HEK293 (cell line): ENCODE data around the gene SMAD2.

Experiments used
- CTCF ChIA-PET: fragments of 350-600 bp; formaldehyde crosslinking; extraction: SDS; loops from one replicate; lab custom pipeline; 2021; ENCODE audit warnings: antibody characterized with exemption; lab: Yijun Ruan, JAX
- POLR2A ChIA-PET: fragments of 300-600 bp; formaldehyde crosslinking; extraction: SDS; loops from one replicate; lab custom pipeline; 2020; ENCODE audit warnings: antibody characterized with exemption, inconsistent platforms; lab: Yijun Ruan, JAX
- H3K27ac ChIP-seq: fragments of 200-500 bp; sonication (Bioruptor generic); 2 replicates; pipeline ENCODE4 v1.5.1; 2014; ENCODE audit warnings: low read depth, low read length, control low read depth, inconsistent platforms; ENCODE audit errors: extremely low read depth
- H3K36me3 ChIP-seq, 2 experiments: fragments of 200-500 bp in 1 of 2; sonication (Bioruptor generic) in 1 of 2; 1 replicate in 1 of 2; 2 replicates in 1 of 2; pipeline ENCODE4 v1.5.1; 2014 to 2017; ENCODE audit warnings: inconsistent platforms in 2 of 2, low read length in 2 of 2; ENCODE audit not compliant: control insufficient read depth in 2 of 2, insufficient read depth in 1 of 2
- H3K4me1 ChIP-seq: fragments of 200-500 bp; sonication (Bioruptor generic); 2 replicates; pipeline ENCODE4 v1.5.1; 2014; ENCODE audit warnings: mild to moderate bottlenecking, low read length, inconsistent platforms; ENCODE audit not compliant: control insufficient read depth, insufficient read depth
- H3K4me3 ChIP-seq: 2 replicates; pipeline ENCODE4 v1.5.1; 2011; ENCODE audit warnings: low read depth, mild to moderate bottlenecking, control low read depth, low read length, moderate library complexity
- H3K9me3 ChIP-seq: fragments of 200-500 bp; sonication (Bioruptor generic); 2 replicates; pipeline ENCODE4 v1.5.1; 2014; ENCODE audit warnings: low read depth, low read length, inconsistent platforms; ENCODE audit not compliant: control insufficient read depth, insufficient read depth
- EGR2 ChIP-seq: fragments of 450-650 bp; formaldehyde crosslinking; IDR thresholded peaks from 2 replicates; pipeline ENCODE4 v1.5.1; 2016; ENCODE audit warnings: low read depth, missing biosample characterization, missing genetic modification characterization
- FEZF1 ChIP-seq: fragments of 450-650 bp; formaldehyde crosslinking; IDR thresholded peaks from 2 replicates; pipeline ENCODE4 v1.5.1; 2016; ENCODE audit warnings: missing biosample characterization, missing genetic modification characterization
- HOXA7 ChIP-seq: sonication (generic); formaldehyde crosslinking; IDR thresholded peaks from 2 replicates; pipeline ENCODE4 v1.8.1; 2022; ENCODE audit warnings: missing genetic modification reagents, borderline replicate concordance
- HOXC10 ChIP-seq: sonication (generic); formaldehyde crosslinking; IDR thresholded peaks from 2 replicates; pipeline ENCODE4 v1.8.1; 2023; ENCODE audit warnings: mild to moderate bottlenecking, missing genetic modification reagents
- KLF16 ChIP-seq: fragments of 450-650 bp; formaldehyde crosslinking; IDR thresholded peaks from 2 replicates; pipeline ENCODE4 v1.5.1; 2017; ENCODE audit warnings: missing biosample characterization, missing genetic modification characterization
- KLF17 ChIP-seq: fragments of 450-650 bp; formaldehyde crosslinking; IDR thresholded peaks from 2 replicates; pipeline ENCODE4 v1.5.1; 2016; ENCODE audit warnings: missing biosample characterization, missing genetic modification characterization
- MEIS1 ChIP-seq: sonication (generic); formaldehyde crosslinking; IDR thresholded peaks from 2 replicates; pipeline ENCODE4 v1.8.1; 2022; ENCODE audit warnings: missing genetic modification reagents, mild to moderate bottlenecking, borderline replicate concordance
- OSR2 ChIP-seq: fragments of 450-650 bp; formaldehyde crosslinking; IDR thresholded peaks from 2 replicates; pipeline ENCODE4 v1.5.1; 2016; ENCODE audit warnings: missing biosample characterization, missing genetic modification characterization
- PRDM6 ChIP-seq: fragments of 450-650 bp; formaldehyde crosslinking; IDR thresholded peaks from 2 replicates; pipeline ENCODE4 v1.5.1; 2017; ENCODE audit warnings: missing biosample characterization, missing genetic modification characterization
- SCRT1 ChIP-seq: fragments of 450-650 bp; formaldehyde crosslinking; IDR thresholded peaks from 2 replicates; pipeline ENCODE4 v1.5.1; 2016; ENCODE audit warnings: missing biosample characterization, missing genetic modification characterization, borderline replicate concordance
- SP3 ChIP-seq: fragments of 450-650 bp; formaldehyde crosslinking; IDR thresholded peaks from 2 replicates; pipeline ENCODE4 v1.5.1; 2016; ENCODE audit warnings: missing biosample characterization, missing genetic modification characterization
- SP7 ChIP-seq: fragments of 450-650 bp; formaldehyde crosslinking; IDR thresholded peaks from 2 replicates; pipeline ENCODE4 v1.5.1; 2016; ENCODE audit warnings: missing biosample characterization, missing genetic modification characterization
- WT1 ChIP-seq: fragments of 450-650 bp; formaldehyde crosslinking; IDR thresholded peaks from 2 replicates; pipeline ENCODE4 v1.5.1; 2016; ENCODE audit warnings: missing biosample characterization, missing genetic modification characterization
- ZFHX2 ChIP-seq: fragments of 450-650 bp; formaldehyde crosslinking; conservative IDR thresholded peaks from 2 replicates; pipeline ENCODE4 v1.5.1; 2016; ENCODE audit warnings: missing biosample characterization, missing genetic modification characterization
- ZNF354C ChIP-seq: fragments of 450-650 bp; formaldehyde crosslinking; IDR thresholded peaks from 2 replicates; pipeline ENCODE4 v1.5.1; 2016; ENCODE audit warnings: missing biosample characterization, missing genetic modification characterization, low read depth, borderline replicate concordance
- ZNF473 ChIP-seq: fragments of 450-650 bp; formaldehyde crosslinking; IDR thresholded peaks from 2 replicates; pipeline ENCODE4 v1.5.1; 2017; ENCODE audit warnings: missing biosample characterization, missing genetic modification characterization
- ZNF600 ChIP-seq: fragments of 450-650 bp; formaldehyde crosslinking; IDR thresholded peaks from 2 replicates; pipeline ENCODE4 v1.5.1; 2016; ENCODE audit warnings: missing biosample characterization, missing genetic modification characterization
- ZNF660 ChIP-seq: fragments of 450-650 bp; IDR thresholded peaks from 2 replicates; pipeline ENCODE4 v1.5.1; 2018; ENCODE audit warnings: missing biosample characterization, mild to moderate bottlenecking, missing genetic modification characterization
- ZNF707 ChIP-seq: fragments of 450-650 bp; formaldehyde crosslinking; IDR thresholded peaks from 2 replicates; pipeline ENCODE4 v1.5.1; 2016; ENCODE audit warnings: missing biosample characterization, missing genetic modification characterization
- TF ChIP-seq, protein P1 (sequence below): fragments of 450-650 bp; formaldehyde crosslinking; IDR thresholded peaks from 2 replicates; pipeline ENCODE4 v1.5.1; 2016; ENCODE audit warnings: missing biosample characterization, missing genetic modification characterization, low read depth

SMAD2 gene

GRCh38 chr18:47893939-47894699 is 36.3 kb downstream of the SMAD2 start (continued):
- TF ChIP-seq SP3 (tag by site-specific recombination) (no peak), PRDM6 (peak; percentile 84), WT1 (tag by site-specific recombination) (peak; percentile 95), KLF17 (tag by site-specific recombination) (no peak), SCRT1 (tag by site-specific recombination) (0 out of 2 replicates have a peak, but pooled peaks have one; percentile 21), HOXC10 (CRISPR knock-in tag) (no peak), ZNF600 (tag by site-specific recombination) (no peak), FEZF1 (tag by site-specific recombination) (peak; percentile 62; the same call in 1 of the 2 replicates), ZNF473 (tag by site-specific recombination) (no peak), ZNF660 (tag by site-specific recombination) (no peak), HOXA7 (no peak)

GRCh38 chr18:47893047-47893446 is 37.4 kb downstream of the SMAD2 start:
- Histone ChIP-seq H3K36me3 (peaks cover 0 to 3% of the 10 kb centered on the region in 2 experiments; a peak in 2 of 3 replicates), H3K9me3 (no peaks in the 10 kb centered on the region), H3K4me1 (peaks cover 28% of the 10 kb centered on the region), H3K27ac (no peak overlapping the region), H3K4me3 (no peak overlapping the region)
- ChIA-PET CTCF (interaction anchor here (0.6 to 1.8 kb wide), 8 partner anchors 9 to 120 kb away, joined by 3 to 8 read pairs (median 4); no protein-coding TSS in a partner anchor), POLR2A (interaction anchor here (1.8 kb wide), 1 partner anchor 38 kb away, joined by 9 read pairs; the partner anchor contains the start of gene SMAD2)
- TF ChIP-seq WT1 (tag by site-specific recombination), result peak; percentile 88
- 0 out of 2 replicates have a peak, but pooled peaks have one; percentile 25 for TF ChIP-seq OSR2
- TF ChIP-seq ZNF707 (tag by site-specific recombination), result no peak
- TF ChIP-seq EGR2 (tag by site-specific recombination), result peak; percentile 56
- TF ChIP-seq KLF16, result 0 out of 2 replicates have a peak, but pooled peaks have one; percentile 26
- TF ChIP-seq, protein P1, sequence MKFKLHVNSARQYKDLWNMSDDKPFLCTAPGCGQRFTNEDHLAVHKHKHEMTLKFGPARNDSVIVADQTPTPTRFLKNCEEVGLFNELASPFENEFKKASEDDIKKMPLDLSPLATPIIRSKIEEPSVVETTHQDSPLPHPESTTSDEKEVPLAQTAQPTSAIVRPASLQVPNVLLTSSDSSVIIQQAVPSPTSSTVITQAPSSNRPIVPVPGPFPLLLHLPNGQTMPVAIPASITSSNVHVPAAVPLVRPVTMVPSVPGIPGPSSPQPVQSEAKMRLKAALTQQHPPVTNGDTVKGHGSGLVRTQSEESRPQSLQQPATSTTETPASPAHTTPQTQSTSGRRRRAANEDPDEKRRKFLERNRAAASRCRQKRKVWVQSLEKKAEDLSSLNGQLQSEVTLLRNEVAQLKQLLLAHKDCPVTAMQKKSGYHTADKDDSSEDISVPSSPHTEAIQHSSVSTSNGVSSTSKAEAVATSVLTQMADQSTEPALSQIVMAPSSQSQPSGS (tag by site-specific recombination), result peak; percentile 29; the same call in 1 of the 2 replicates
- TF ChIP-seq ZNF354C (tag by site-specific recombination), result no peak
- peak; percentile 67 for TF ChIP-seq ZFHX2 (tag by site-specific recombination)
- peak; percentile 37; the same call in 1 of the 2 replicates for TF ChIP-seq MEIS1 (CRISPR knock-in tag)
- TF ChIP-seq SP7 (tag by site-specific recombination), result peak; percentile 87
